SIG-M5 treated with dmso at 0.1 percent for 504 hours (cell line): ENCODE measurements around the gene CLCN3.
"Not testable (repeated sequence)": the region's sequence is repeated elsewhere in the genome, so short reads cannot be mapped to it uniquely, and the experiment has no call there.

Experiments used
- DNase-seq: peaks from one replicate; lab custom pipeline; 2025; ENCODE audit not compliant: unreplicated experiment; lab: John Stamatoyannopoulos, UW

The CLCN3 gene

GRCh38 chr4:169617306-169617705 lies 3.1 kb upstream of the CLCN3 start:
- no peak for DNase-seq

GRCh38 chr4:169618286-169618685 lies 2.1 kb upstream of the CLCN3 start:
- DNase-seq = no peak

DNA sequence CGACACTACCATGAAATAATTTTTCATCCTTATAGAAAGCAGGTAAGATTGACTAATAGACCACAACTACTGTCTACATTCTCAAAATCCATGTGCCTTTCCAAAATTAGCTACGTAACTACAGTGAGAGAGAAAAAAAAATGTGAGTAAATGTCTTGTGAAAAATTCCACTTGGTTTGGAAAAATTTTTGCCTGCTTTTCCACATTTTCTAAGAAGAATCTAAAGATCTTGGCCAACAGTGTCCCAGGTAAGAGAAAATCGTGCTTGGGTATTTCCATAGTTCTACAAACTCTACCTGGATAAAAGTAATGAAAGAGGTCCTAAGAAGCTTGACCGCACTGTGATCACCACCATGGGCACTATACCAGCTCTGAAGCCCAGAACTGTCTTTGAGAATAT lies 1.4 kb upstream of the CLCN3 start:
- no peak for DNase-seq

DNA sequence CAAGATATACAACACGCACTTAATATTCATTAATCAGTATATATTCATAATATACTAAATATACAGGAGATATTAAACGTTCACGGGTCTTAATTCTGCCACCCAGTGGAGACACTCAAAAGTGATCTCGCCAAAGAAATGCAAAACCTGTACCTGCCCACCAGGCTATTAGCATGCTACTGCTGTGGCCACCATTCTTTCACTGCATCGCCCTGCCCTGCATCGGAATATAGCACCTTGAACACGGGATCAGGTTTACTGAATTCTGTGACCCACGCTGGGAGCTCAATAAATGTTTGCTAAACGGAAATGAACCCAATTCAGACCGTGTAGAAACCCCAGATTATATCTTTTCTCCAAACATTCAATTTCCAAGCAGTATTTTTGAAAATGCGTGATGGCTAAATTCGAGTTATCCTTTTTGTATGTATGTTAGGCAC lies 840 bp upstream of the CLCN3 start:
- DNase-seq = peak; percentile 70

GRCh38 chr4:169620880-169621248 lies 486 bp downstream of the CLCN3 start:
- no peak for DNase-seq

- peak; percentile 15 for DNase-seq
Observed at GRCh38 chr4:169621731-169622492, 1.5 kb downstream of the CLCN3 start.

GRCh38 chr4:169622566-169622965 lies 2.2 kb downstream of the CLCN3 start:
- no peak for DNase-seq

GRCh38 chr4:169624012-169624411 lies 3.6 kb downstream of the CLCN3 start:
- DNase-seq = not testable (repeated sequence)

- no peak for DNase-seq
Observed at GRCh38 chr4:169625886-169626285, 5.5 kb downstream of the CLCN3 start.

GRCh38 chr4:169626331-169627282 lies 6.2 kb downstream of the CLCN3 start:
- no peak for DNase-seq

GRCh38 chr4:169627307-169627706 lies 6.9 kb downstream of the CLCN3 start:
- no peak for DNase-seq

DNA sequence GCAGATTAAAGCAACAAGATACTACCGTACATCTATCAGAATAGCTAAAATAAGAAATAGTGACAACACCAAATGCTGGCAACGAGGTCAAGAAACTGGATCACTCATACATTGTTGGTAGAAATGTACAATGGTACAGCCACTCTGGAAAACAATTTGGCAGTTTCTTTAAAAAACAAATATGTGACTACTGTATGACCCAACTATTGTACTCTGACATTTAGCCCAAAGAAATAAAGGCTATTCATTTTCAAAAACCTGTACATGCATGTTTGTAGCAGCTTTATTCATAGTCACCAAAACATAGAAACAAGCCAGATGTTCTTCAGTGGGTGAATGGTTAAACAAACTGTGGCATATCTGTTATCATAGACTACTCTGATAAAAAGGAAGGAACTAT lies 8.2 kb downstream of the CLCN3 start:
- no peak for DNase-seq

DNA sequence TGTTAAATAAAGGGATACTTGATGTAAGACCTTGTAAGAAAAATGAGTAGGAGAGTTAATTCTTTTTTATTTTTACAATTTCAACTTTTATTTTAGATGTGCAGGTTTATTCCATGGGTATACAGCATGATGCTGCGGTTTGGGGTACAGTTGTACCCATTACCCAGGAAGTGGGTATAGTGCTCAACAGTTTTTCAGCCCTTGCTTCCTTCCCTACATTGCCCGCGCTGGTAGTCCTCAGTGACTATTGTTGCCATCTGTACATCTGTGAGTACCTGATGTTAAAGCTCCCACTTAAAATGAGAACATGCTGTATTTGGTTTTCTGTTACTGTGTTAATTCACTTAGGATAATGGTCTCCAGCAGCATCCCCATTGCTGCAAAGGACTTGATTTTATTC lies 9.7 kb downstream of the CLCN3 start:
- DNase-seq = no peak

- DNase-seq = no peak
Observed at GRCh38 chr4:169632896-169633295, 12.5 kb downstream of the CLCN3 start.

DNA sequence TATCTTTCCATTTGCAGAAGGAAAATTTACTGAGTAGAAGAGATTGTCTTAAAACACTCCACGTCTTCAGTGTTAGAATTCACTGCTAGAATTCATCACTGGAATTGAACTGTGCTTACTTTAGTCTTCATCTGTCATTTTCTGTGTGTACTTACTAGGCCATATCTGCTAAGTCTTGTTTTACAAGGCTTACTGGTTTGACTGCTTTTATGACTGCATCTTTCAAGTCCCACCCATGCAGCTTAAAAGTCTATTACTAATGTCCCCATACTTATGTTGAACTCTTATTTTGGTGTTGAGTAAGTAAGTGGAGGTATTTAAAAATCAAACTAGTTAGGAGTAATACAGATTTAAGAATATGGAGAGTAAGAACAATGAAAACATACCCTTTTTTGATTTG lies 14.6 kb downstream of the CLCN3 start:
- peak; percentile 60 for DNase-seq

- no peak for DNase-seq
Observed at GRCh38 chr4:169640261-169640870, 20.0 kb downstream of the CLCN3 start.

DNA sequence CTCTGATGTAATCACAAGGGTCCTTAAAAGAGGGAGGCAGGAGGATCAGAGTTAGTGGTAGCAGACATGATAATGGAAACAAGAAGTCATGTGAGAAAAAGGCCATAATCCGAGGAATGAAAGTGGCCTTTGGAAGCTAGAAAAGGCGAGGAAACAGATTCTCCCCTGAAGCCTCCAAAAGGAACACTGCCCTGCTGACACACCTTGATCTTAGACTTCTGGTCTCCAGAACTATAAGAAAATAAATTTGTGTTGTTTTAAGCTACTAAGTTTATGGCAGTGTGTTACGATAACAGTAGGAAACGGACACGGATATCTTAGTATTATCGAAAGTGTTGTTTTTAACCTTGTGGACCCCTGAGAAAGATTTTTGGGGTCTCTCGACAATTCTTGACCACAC lies 24.4 kb downstream of the CLCN3 start:
- no peak for DNase-seq

DNA sequence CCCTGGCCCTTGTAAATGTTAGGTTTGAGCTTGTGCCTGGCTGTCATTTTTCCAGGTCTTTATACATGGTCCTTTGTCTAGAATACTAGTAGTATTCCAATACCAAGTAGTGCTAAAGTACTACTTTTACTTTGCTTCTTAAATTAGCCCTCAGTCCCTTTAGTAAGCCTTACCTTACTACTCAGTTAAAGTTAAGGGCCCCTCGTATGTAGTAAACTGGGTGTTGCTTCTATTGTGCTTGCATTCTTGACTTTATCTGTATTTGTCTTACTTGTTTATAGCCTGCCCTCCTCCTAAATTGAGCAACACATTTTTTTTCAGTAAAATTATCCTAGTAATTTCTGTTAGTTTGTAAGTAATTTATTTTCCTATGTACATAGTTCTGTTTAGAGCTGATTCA lies 25.2 kb downstream of the CLCN3 start:
- no peak for DNase-seq

DNA sequence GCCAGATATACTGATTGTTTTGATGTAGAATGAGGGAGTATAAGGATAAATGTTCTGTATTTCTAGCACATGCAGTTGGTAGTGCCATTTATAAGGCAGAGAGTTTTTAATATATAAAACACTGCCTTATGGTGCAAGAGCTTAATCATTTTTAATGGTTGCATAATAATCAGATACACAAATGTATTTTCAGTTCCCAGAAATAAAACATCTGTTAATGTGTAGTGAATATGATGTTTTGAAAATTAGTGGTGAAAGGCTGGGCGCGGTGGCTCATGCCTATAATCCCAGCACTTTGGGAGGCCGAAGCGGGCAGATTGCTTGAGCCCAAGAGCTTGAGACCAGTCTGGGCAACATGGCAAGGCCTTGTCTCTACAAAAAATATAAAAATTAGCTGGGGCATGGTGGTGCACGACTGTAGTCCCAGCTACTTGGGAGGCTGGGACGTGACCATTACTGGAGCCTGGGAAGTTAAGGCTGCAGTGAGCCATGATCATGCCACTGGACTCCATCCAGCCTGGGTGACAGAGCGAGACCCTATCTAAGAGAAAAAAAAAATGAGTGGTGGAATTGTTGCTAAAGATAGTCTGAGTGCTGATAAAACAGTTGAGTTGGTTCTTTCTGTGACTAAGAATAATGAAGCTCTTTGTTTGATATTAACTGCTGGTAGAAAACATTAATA lies 29.3 kb downstream of the CLCN3 start:
- DNase-seq = no peak

DNA sequence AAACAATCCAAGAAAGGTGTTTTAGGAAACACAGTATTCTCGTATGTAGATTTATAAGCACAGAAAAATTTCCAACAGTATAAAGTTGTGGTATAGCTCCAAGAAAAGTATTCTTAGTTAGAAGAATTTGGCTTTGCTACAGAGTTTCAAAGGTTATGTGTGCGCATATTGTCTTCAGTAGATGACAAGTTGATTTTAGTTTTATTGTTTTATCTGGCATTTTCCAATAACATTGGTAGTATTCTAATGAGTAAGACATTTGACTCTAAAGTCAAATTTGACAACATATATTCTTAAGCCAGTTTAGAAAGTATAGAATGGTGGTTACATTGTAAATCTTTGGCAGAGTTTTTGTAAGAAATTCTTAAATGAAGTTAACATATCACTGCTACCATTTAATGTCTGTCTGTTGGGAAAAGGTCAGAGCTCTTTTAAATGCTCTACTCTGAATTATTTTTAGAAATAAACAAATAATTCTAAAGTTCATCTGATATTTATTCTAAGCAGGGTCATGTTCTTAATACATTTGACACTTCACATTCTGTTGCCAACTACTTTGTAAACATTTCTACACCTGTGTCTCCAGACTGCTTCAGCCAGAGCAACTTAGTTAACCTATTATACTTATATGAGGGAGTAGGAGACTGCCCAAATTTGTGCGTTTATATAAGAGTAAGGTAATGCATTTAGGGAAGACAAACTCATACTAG lies 30.0 kb downstream of the CLCN3 start:
- DNase-seq = no peak

GRCh38 chr4:169652535-169652934 lies 32.2 kb downstream of the CLCN3 start:
- no peak for DNase-seq
